K562 (cell line): ENCODE measurements around the gene RTL10. TPM values are rescaled to one million over a fixed set of nuclear protein-coding genes. Genes with fewer than 3 reads are reported as not detected.

ENCODE experiments used
- ATAC-seq: fragments of 200-7000 bp; cut with Tn5 transposase; 3 replicates; pipeline ENCODE4 v1.9.1; 2020; ENCODE audit warnings: moderate library complexity
- BruUV-seq: library from RNA; stranded (reverse); fragments of 400-500 nt; replicated peaks from 2 replicates; lab custom pipeline; 2021; lab: Mats Ljungman, UMichigan
- CTCF ChIA-PET: fragments of 300-600 bp; formaldehyde crosslinking; extraction: SDS; loops from one replicate; lab custom pipeline; 2021; ENCODE audit warnings: low intra/inter-chr PET ratio; lab: Yijun Ruan, JAX
- POLR2A ChIA-PET: fragments of 300-600, 350-650 bp; sonication (Branson Sonifier 250); formaldehyde crosslinking; extraction: SDS; loops from one replicate; lab custom pipeline; 2021; ENCODE audit warnings: antibody characterized with exemption, inconsistent platforms; lab: Yijun Ruan, JAX
- DNase-seq, 4 experiments: peaks; one replicate each; pipeline versions ENCODE4 v3.0.0 to v3.0.0-alpha.2; 2011 to 2018; ENCODE audit warnings: low spot score in 3 of 4, mixed read lengths in 3 of 4; ENCODE audit errors: extremely low read depth in 1 of 4
- FAIRE-seq: peaks from 2 replicates; lab custom pipeline; 2011; peaks lifted over from hg19 to GRCh38; lab: Jason Lieb, UNC
- H2AFZ ChIP-seq: 2 replicates; pipeline ENCODE4 v1.6.0; 2011; ENCODE audit warnings: low read depth, low read length, control low read depth, inconsistent platforms
- H3K27ac ChIP-seq: fragments of 200-600 bp; 3 replicates; pipeline ENCODE4 v1.8.0; 2011; ENCODE audit warnings: low read depth, mild to moderate bottlenecking, control low read depth, inconsistent platforms, low read length, moderate library complexity, mixed read lengths; ENCODE audit errors: extremely low read depth
- H3K27me3 ChIP-seq, 2 experiments: fragments of 300-600 bp in 1 of 2; 2 replicates in 1 of 2; 3 replicates in 1 of 2; pipeline versions ENCODE4 v1.6.0 to v1.8.0; 2011; ENCODE audit warnings: inconsistent platforms in 2 of 2, low read length in 2 of 2, mild to moderate bottlenecking in 1 of 2, mixed read lengths in 1 of 2, moderate library complexity in 1 of 2; ENCODE audit not compliant: control insufficient read depth in 2 of 2, insufficient read depth in 2 of 2
- H3K36me3 ChIP-seq: fragments of 300-600 bp; 3 replicates; pipeline ENCODE4 v1.8.0; 2011; ENCODE audit warnings: mild to moderate bottlenecking, low read length, inconsistent platforms; ENCODE audit not compliant: control insufficient read depth, insufficient read depth
- H3K4me1 ChIP-seq, 2 experiments: fragments of 200-600 bp in 1 of 2; replicated peaks in 1 of 2; 2 replicates in 1 of 2; 3 replicates in 1 of 2; pipeline versions ENCODE4 v1.5.1 to v1.8.0; 2011; ENCODE audit warnings: inconsistent platforms in 2 of 2, low read length in 2 of 2, mild to moderate bottlenecking in 1 of 2, mixed read lengths in 1 of 2, moderate library complexity in 1 of 2; ENCODE audit not compliant: control insufficient read depth in 2 of 2, insufficient read depth in 2 of 2
- H3K4me2 ChIP-seq: 2 replicates; pipeline ENCODE4 v1.6.1; 2011; ENCODE audit warnings: low read length, control low read depth, inconsistent platforms, mixed read lengths; ENCODE audit not compliant: insufficient read depth
- H3K4me3 ChIP-seq: fragments of 200-600 bp; sonication (generic), shearing (Covaris generic); 2 replicates; pipeline ENCODE4 v1.5.1; 2016; ENCODE audit warnings: control low read depth, inconsistent platforms
- H3K79me2 ChIP-seq: fragments of 200-600 bp; 3 replicates; pipeline ENCODE4 v1.8.0; 2011; ENCODE audit warnings: low read length, inconsistent platforms; ENCODE audit not compliant: control insufficient read depth, insufficient read depth
- H3K9ac ChIP-seq, 2 experiments: 2 replicates each; pipeline versions ENCODE4 v1.6.0 to v1.6.1; 2011; ENCODE audit warnings: low read depth in 2 of 2, low read length in 2 of 2, control low read depth in 1 of 2, inconsistent platforms in 1 of 2, mild to moderate bottlenecking in 1 of 2, mixed read lengths in 1 of 2; ENCODE audit not compliant: insufficient read depth in 1 of 2
- H3K9me1 ChIP-seq: one replicate; pipeline ENCODE4 v1.6.0; 2011; ENCODE audit warnings: inconsistent platforms, mild to moderate bottlenecking, low read length, moderate library complexity; ENCODE audit not compliant: control insufficient read depth, insufficient read depth
- H3K9me3 ChIP-seq: replicated peaks from 2 replicates; pipeline ENCODE4 v1.5.1; 2011; ENCODE audit warnings: low read depth, low read length, inconsistent platforms; ENCODE audit not compliant: control insufficient read depth, insufficient read depth
- H4K20me1 ChIP-seq: replicated peaks from 2 replicates; pipeline ENCODE4 v1.6.1; 2011; ENCODE audit warnings: low read length, inconsistent platforms, mixed read lengths; ENCODE audit not compliant: control insufficient read depth, insufficient read depth
- CEBPZ ChIP-seq: fragments of 150-350 bp; IDR thresholded peaks from 2 replicates; pipeline ENCODE4 v1.6.1; 2014; ENCODE audit warnings: low read depth, mild to moderate bottlenecking, low read length, borderline replicate concordance
- E2F4 ChIP-seq: sonication (generic); formaldehyde crosslinking; IDR thresholded peaks from 2 replicates; pipeline ENCODE4 v1.8.0; 2022; ENCODE audit warnings: mild to moderate bottlenecking, low read depth, missing genetic modification reagents
- MLX ChIP-seq, 2 experiments: fragments of 450-650 bp in 1 of 2; sonication (generic) in 1 of 2; formaldehyde crosslinking; conservative IDR thresholded peaks; 2 replicates each; pipeline versions ENCODE4 v1.4.0 to v1.8.1; 2020 to 2022; ENCODE audit warnings: mild to moderate bottlenecking in 1 of 2, missing genetic modification reagents in 1 of 2
- PHF21A ChIP-seq: fragments of 450-650 bp; IDR thresholded peaks from 2 replicates; pipeline ENCODE4 v1.6.1; 2017; ENCODE audit warnings: low read depth, borderline replicate concordance
- SAFB ChIP-seq: fragments of 200-400 bp; formaldehyde crosslinking; IDR thresholded peaks from 2 replicates; pipeline ENCODE4 v1.6.1; 2017; ENCODE audit warnings: low read depth, low read length, borderline replicate concordance
- ZBED1 ChIP-seq: IDR thresholded peaks from 2 replicates; pipeline ENCODE4 v1.6.1; 2014
- ZNF764 ChIP-seq: fragments of 250-450 bp; sonication (Bioruptor Pico); IDR thresholded peaks from 2 replicates; pipeline ENCODE4 v1.4.0; 2020; ENCODE audit warnings: low read depth, mild to moderate bottlenecking, moderate library complexity
- WGBS: fragments of 100-300 bp; shearing (Covaris generic); methylation state at CpG from one replicate; pipeline ENCODE4 v1.1.6; 2016; ENCODE audit warnings: low coverage, mixed read lengths; ENCODE audit not compliant: insufficient coverage; ENCODE audit errors: missing lambda C conversion rate; 5-methylcytosine and 5-hydroxymethylcytosine counted together
- in situ Hi-C: fragments of 300-500 bp; cut with MboI; formaldehyde crosslinking; loops from 4 replicates; pipeline ENCODE4 v1.15.0; 2018; ENCODE audit warnings: inconsistent platforms, mixed read lengths
- intact Hi-C: fragments of 100-400 bp; cut with micrococcal nuclease; formaldehyde crosslinking; loops from 2 replicates; pipeline ENCODE4 v1.14.2; 2022
- polyA plus RNA-seq, 8 experiments: library from polyadenylated mRNA; depleted of rRNA in 4 of 8; stranded (reverse) in 5 of 8; unstranded in 3 of 8; fragments of >200 nt; fragmentation: Nextera tagmentation in 2 of 8; fragmentation: Illumina TruSeq in 1 of 8; extraction: Ambion mirVana in 2 of 8; extraction: Trizol in 1 of 8; gene quantifications; 2 replicates each; pipeline versions ENCODE4 v1.2.1 to v1.2.3, GENCODE V29; 2011 to 2014; ENCODE audit warnings: inconsistent platforms in 1 of 8, missing spikeins in 1 of 8
- total RNA-seq, 7 experiments: library from RNA; depleted of rRNA in 6 of 7; stranded (reverse); fragments of >200 nt in 6 of 7; fragmentation: Illumina TruSeq in 2 of 7; extraction: Trizol in 2 of 7; gene quantifications; 2 replicates each; pipeline versions ENCODE4 v1.2.1 to v1.2.3, GENCODE V29; 2011 to 2021; ENCODE audit warnings: low replicate concordance in 1 of 7

RTL10 gene
- total and polyA plus RNA-seq, 9 of the 15 experiments (the other 6 are each of a cell fraction or from before 2014, with no cell fraction given): 19.8 to 75.5 (median 32.5) TPM

- ChIA-PET CTCF (no interaction called here), POLR2A (interaction anchor here (0.6 to 13.6 kb wide), 6 partner anchors 8 to 132 kb away, joined by 3 to 247 read pairs (median 32); partner anchors contain the start of genes GNB1L and RTL10)
- Histone ChIP-seq H4K20me1 (peaks cover 35% of the 10 kb centered on the region), H3K36me3 (peaks cover 8% of the 10 kb centered on the region; the same call in 2 of the 3 replicates), H3K4me1 (peaks cover 0 to 40% of the 10 kb centered on the region in 2 experiments; a peak in 2 of 5 replicates), H3K79me2 (peaks cover 2% of the 10 kb centered on the region; the same call in 2 of the 3 replicates), H2AFZ (no peak overlapping the region), H3K27me3 (no peaks in the 10 kb centered on the region), H3K4me2 (no peak overlapping the region), H3K9ac (peak overlapping the region in 1 of 2 experiments; percentile 46; a peak in 2 of 4 replicates), H3K27ac (no peak overlapping the region), H3K9me1 (peaks cover 4% of the 10 kb centered on the region), H3K4me3 (no peak overlapping the region), H3K9me3 (peaks cover 5% of the 10 kb centered on the region; the same call in 1 of the 2 replicates)
- BruUV-seq: no TSS peak
- peak; percentile 7; the same call in 2 of the 3 replicates for ATAC-seq
- 72% methylated on average over 12 of the region's 12 CpGs for WGBS
- no peak for FAIRE-seq
- intact Hi-C loops (no loop called here), in situ Hi-C loops (no loop called here)
- peak in 1 of 4 experiments; percentile 25 for DNase-seq
- TF ChIP-seq CEBPZ (0 out of 2 replicates have a peak, but pooled peaks have one; percentile 36), PHF21A (no peak), E2F4 (CRISPR knock-in tag) (no peak), SAFB (no peak), ZNF764 (CRISPR knock-in tag) (0 out of 2 replicates have a peak, but pooled peaks have one; percentile 11), ZBED1 (0 out of 2 replicates have a peak, but pooled peaks have one; percentile 26), MLX (CRISPR knock-in tag; conservative IDR thresholded peaks at IDR 0.05) (0 out of 4 replicates have a peak, but pooled peaks of 1 of the 2 experiments have one; percentile 33)
These were observed 12.1 kb downstream of the RTL10 start for GRCh38 chr22:19842393-19843106.
